SK-N-SH (cell line): ENCODE data around the gene RASSF3. TPM values are rescaled to one million over a fixed set of nuclear protein-coding genes. Genes with fewer than 3 reads are reported as not detected.

Experiments used
- CTCF ChIA-PET: fragments of 300-600, 350-600 bp; formaldehyde crosslinking; extraction: SDS; loops from one replicate; lab custom pipeline; 2021; lab: Yijun Ruan, JAX
- POLR2A ChIA-PET: fragments of 350-600 bp; sonication (Branson Sonifier 250); formaldehyde crosslinking; extraction: SDS; loops from one replicate; lab custom pipeline; 2020; ENCODE audit warnings: antibody characterized with exemption, inconsistent platforms; lab: Yijun Ruan, JAX
- DNase-seq: peaks from one replicate; pipeline ENCODE4 v3.0.0; 2012
- H2AFZ ChIP-seq: fragments of 200-600 bp; sonication (generic); 2 replicates; pipeline ENCODE4 v1.8.1; 2016; ENCODE audit warnings: antibody characterized with exemption, mild to moderate bottlenecking, low read depth
- H3F3A ChIP-seq: fragments of 200-600 bp; sonication (generic); replicated peaks from 2 replicates; pipeline ENCODE3; 2016; ENCODE audit warnings: antibody characterized with exemption, mild to moderate bottlenecking; ENCODE audit not compliant: insufficient read depth
- H3K27ac ChIP-seq, 2 experiments: fragments of 200-500 bp in 1 of 2; fragments of 200-600 bp in 1 of 2; sonication (Bioruptor generic) in 1 of 2; sonication (generic), shearing (Covaris generic) in 1 of 2; 2 replicates each; pipeline versions ENCODE4 v1.5.1 to v1.6.1; 2014 to 2016; ENCODE audit warnings: low read depth in 2 of 2, inconsistent platforms in 1 of 2, low read length in 1 of 2, mild to moderate bottlenecking in 1 of 2, mixed read lengths in 1 of 2
- H3K27me3 ChIP-seq: fragments of 200-600 bp; sonication (generic), shearing (Covaris generic); 2 replicates; pipeline ENCODE4 v1.6.1; 2016; ENCODE audit warnings: mixed run types; ENCODE audit not compliant: insufficient read depth
- H3K36me3 ChIP-seq, 2 experiments: fragments of 200-500 bp in 1 of 2; fragments of 200-600 bp in 1 of 2; sonication (Bioruptor generic) in 1 of 2; sonication (generic) in 1 of 2; replicated peaks in 1 of 2; 2 replicates each; pipeline versions ENCODE3 to v1.5.1; 2014 to 2016; ENCODE audit warnings: low read length in 1 of 2, mild to moderate bottlenecking in 1 of 2; ENCODE audit not compliant: insufficient read depth in 2 of 2, control insufficient read depth in 1 of 2
- H3K4me1 ChIP-seq, 2 experiments: fragments of 200-500 bp in 1 of 2; fragments of 200-600 bp in 1 of 2; sonication (Bioruptor generic) in 1 of 2; sonication (generic), shearing (Covaris generic) in 1 of 2; 2 replicates each; pipeline versions ENCODE4 v1.5.1 to v1.6.1; 2014 to 2016; ENCODE audit warnings: low read depth in 1 of 2, low read length in 1 of 2, mixed run types in 1 of 2; ENCODE audit not compliant: insufficient read depth in 2 of 2, control insufficient read depth in 1 of 2
- H3K4me2 ChIP-seq: fragments of 200-600 bp; sonication (generic), shearing (Covaris generic); 2 replicates; pipeline ENCODE4 v1.6.1; 2017; ENCODE audit warnings: mixed run types
- H3K4me3 ChIP-seq, 2 experiments: fragments of 200-500 bp in 1 of 2; fragments of 200-600 bp in 1 of 2; sonication (Bioruptor generic) in 1 of 2; sonication (generic), shearing (Covaris generic) in 1 of 2; 2 replicates each; pipeline versions ENCODE4 v1.5.1 to v1.8.1; 2014 to 2016; ENCODE audit warnings: low read depth in 2 of 2, inconsistent platforms in 1 of 2, low read length in 1 of 2, mild to moderate bottlenecking in 1 of 2, mixed read lengths in 1 of 2, moderate library complexity in 1 of 2
- H3K79me2 ChIP-seq: fragments of 200-600 bp; sonication (generic); 2 replicates; pipeline ENCODE4 v1.8.1; 2017; ENCODE audit warnings: mild to moderate bottlenecking; ENCODE audit not compliant: insufficient read depth
- H3K9ac ChIP-seq: fragments of 200-600 bp; sonication (generic); 2 replicates; pipeline ENCODE4 v1.6.1; 2017; ENCODE audit warnings: mixed run types
- H3K9me2 ChIP-seq: fragments of 200-600 bp; sonication (generic); 2 replicates; pipeline ENCODE4 v1.6.1; 2017; ENCODE audit warnings: mixed run types
- H3K9me3 ChIP-seq: fragments of 200-600 bp; sonication (generic); 2 replicates; pipeline ENCODE4 v1.6.1; 2017; ENCODE audit warnings: mixed run types, mild to moderate bottlenecking, moderate library complexity
- H4K20me1 ChIP-seq: fragments of 200-600 bp; sonication (generic); 2 replicates; pipeline ENCODE4 v1.6.1; 2017; ENCODE audit warnings: mild to moderate bottlenecking, mixed run types; ENCODE audit not compliant: insufficient read depth
- CHD2 ChIP-seq: fragments of 150-350 bp; IDR thresholded peaks from 2 replicates; pipeline ENCODE4 v1.6.1; 2018; ENCODE audit warnings: low read length; ENCODE audit not compliant: partially characterized antibody
- EZH2phosphoT487 ChIP-seq: fragments of 200-600 bp; sonication (generic); IDR thresholded peaks from 2 replicates; pipeline ENCODE4 v1.6.1; 2017; ENCODE audit warnings: low read depth, mixed run types, mild to moderate bottlenecking, antibody characterized with exemption, moderate library complexity, borderline replicate concordance
- FOSL2 ChIP-seq: IDR thresholded peaks from 2 replicates; pipeline ENCODE4 v1.4.0; 2012; ENCODE audit warnings: low read depth, mild to moderate bottlenecking, moderate library complexity, borderline replicate concordance
- FOXJ3 ChIP-seq: sonication (generic); formaldehyde crosslinking; IDR thresholded peaks from 2 replicates; pipeline ENCODE4 v1.5.1; 2020; ENCODE audit warnings: mild to moderate bottlenecking, missing genetic modification reagents
- GATA2 ChIP-seq: sonication (generic); formaldehyde crosslinking; IDR thresholded peaks from 2 replicates; pipeline ENCODE4 v1.5.0; 2020; ENCODE audit warnings: mild to moderate bottlenecking, missing genetic modification reagents
- MEF2A ChIP-seq: IDR thresholded peaks from 2 replicates; pipeline ENCODE4 v1.4.0; 2012; ENCODE audit warnings: low read depth, borderline replicate concordance
- NFIC ChIP-seq: IDR thresholded peaks from 2 replicates; pipeline ENCODE4 v1.4.0; 2012; ENCODE audit warnings: borderline replicate concordance
- NRF1 ChIP-seq: IDR thresholded peaks from 2 replicates; pipeline ENCODE4 v1.6.1; 2012; ENCODE audit warnings: low read depth, mild to moderate bottlenecking, low read length
- POLR2AphosphoS5 ChIP-seq: IDR thresholded peaks from 2 replicates; pipeline ENCODE4 v1.6.1; 2012; ENCODE audit warnings: low read depth, low read length
- RAD21 ChIP-seq: IDR thresholded peaks from 2 replicates; pipeline ENCODE4 v1.6.1; 2012; ENCODE audit warnings: mild to moderate bottlenecking, low read length
- SIN3A ChIP-seq: IDR thresholded peaks from 2 replicates; pipeline ENCODE4 v1.6.1; 2012; ENCODE audit warnings: low read depth, mild to moderate bottlenecking, low read length, moderate library complexity, borderline replicate concordance
- SMC3 ChIP-seq: IDR thresholded peaks from 2 replicates; pipeline ENCODE4 v1.6.1; 2012; ENCODE audit warnings: low read depth, low read length, improper control_type of control experiment
- TAF1 ChIP-seq: IDR thresholded peaks from 2 replicates; pipeline ENCODE4 v1.6.1; 2012; ENCODE audit warnings: low read depth, mild to moderate bottlenecking, low read length, moderate library complexity, borderline replicate concordance
- WGBS: methylation state at CpG from one replicate; pipeline ENCODE4 v1.1.6; 2017; ENCODE audit warnings: low lambda C conversion rate; 5-methylcytosine and 5-hydroxymethylcytosine counted together
- polyA plus RNA-seq, 3 experiments: library from polyadenylated mRNA; depleted of rRNA; stranded (reverse); fragments of >200 nt; gene quantifications; 2 replicates each; pipeline ENCODE4 v1.2.3, GENCODE V29; 2012
- TF ChIP-seq, protein P1 (sequence below): fragments of 150-350 bp; IDR thresholded peaks from 2 replicates; pipeline ENCODE4 v1.6.1; 2016; ENCODE audit warnings: mild to moderate bottlenecking, low read depth, low read length
- TF ChIP-seq, protein P2 (sequence below): fragments of 200-600 bp; sonication (generic); IDR thresholded peaks from 2 replicates; pipeline ENCODE4 v1.6.1; 2017; ENCODE audit warnings: antibody characterized with exemption, mild to moderate bottlenecking, moderate library complexity
- TF ChIP-seq, protein P3 (sequence below): IDR thresholded peaks from 2 replicates; pipeline ENCODE4 v1.4.0; 2012; ENCODE audit warnings: low read depth, borderline replicate concordance
- TF ChIP-seq, protein P4 (sequence below): IDR thresholded peaks from 2 replicates; pipeline ENCODE4; 2012
- TF ChIP-seq, protein P5 (sequence below): IDR thresholded peaks from 2 replicates; pipeline ENCODE4 v1.6.1; 2012; ENCODE audit warnings: mild to moderate bottlenecking, low read depth, low read length, moderate library complexity
- TF ChIP-seq, protein P6 (sequence below): IDR thresholded peaks from 2 replicates; pipeline ENCODE4 v1.4.0; 2012; ENCODE audit warnings: low read depth

RASSF3 gene
- polyA plus RNA-seq, 1 of the 3 experiments (the other 2 are of a cell fraction) = 11.1 TPM

DNA sequence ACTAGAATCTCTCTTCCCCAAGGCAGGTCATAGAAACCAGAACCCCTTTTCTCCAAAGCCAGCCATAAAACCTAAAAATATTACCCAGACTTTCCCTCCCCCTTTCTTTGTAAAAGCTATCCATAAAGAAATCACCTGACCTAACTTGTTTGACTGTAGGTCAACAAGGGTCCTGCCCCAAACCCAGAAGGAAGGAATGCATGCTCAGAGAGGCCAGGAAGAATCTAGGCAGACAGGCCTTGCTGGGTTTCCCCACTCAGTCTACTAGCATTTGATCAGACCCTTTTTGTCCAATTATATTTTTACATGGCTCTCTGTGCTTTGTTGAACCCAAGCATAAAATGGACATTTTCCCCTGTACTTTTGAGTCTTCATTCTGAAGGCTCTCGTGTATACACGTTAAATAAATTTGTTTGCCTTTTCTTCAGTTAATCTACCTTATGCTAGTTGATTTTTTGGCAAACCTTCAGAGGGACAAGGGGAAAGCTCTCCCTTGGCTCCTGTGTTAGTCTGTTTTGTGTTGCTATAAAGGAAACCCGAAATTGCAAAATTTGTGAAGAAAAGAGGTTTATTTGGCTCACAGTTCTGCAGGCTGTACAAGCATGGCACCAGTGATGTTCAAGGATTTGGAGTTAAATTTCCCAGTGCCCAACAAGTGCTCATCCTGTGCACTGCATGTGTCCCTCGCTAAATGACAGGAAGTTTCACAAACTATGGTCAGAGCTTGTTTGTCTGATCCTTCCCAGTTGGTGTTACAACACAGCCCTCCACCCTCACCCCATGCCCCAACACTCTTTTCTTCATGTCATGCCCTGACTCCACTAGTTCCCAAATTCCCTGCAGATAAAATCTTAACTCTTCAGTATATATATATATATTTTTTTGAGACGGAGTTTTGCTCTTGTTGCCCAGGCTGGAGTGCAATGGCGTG lies 14.2 kb upstream of the RASSF3 start:
- ChIA-PET POLR2A (no interaction called here), CTCF (interaction anchor here (1.0 to 1.2 kb wide), 2 partner anchors 12 to 101 kb away, joined by 3 read pairs; no protein-coding TSS in a partner anchor)
- Histone ChIP-seq H3K9me2 (no peaks in the 10 kb centered on the region), H3F3A (no peaks in the 10 kb centered on the region), H3K27me3 (no peaks in the 10 kb centered on the region), H3K27ac (no peak overlapping the region), H3K4me2 (no peak overlapping the region), H2AFZ (no peak overlapping the region), H4K20me1 (no peaks in the 10 kb centered on the region), H3K9ac (no peak overlapping the region), H3K4me3 (no peak overlapping the region), H3K36me3 (no peaks in the 10 kb centered on the region), H3K9me3 (no peaks in the 10 kb centered on the region), H3K79me2 (no peaks in the 10 kb centered on the region), H3K4me1 (peaks cover 0 to 5% of the 10 kb centered on the region in 2 experiments; a peak in 1 of 4 replicates)
- TF ChIP-seq, protein P1, sequence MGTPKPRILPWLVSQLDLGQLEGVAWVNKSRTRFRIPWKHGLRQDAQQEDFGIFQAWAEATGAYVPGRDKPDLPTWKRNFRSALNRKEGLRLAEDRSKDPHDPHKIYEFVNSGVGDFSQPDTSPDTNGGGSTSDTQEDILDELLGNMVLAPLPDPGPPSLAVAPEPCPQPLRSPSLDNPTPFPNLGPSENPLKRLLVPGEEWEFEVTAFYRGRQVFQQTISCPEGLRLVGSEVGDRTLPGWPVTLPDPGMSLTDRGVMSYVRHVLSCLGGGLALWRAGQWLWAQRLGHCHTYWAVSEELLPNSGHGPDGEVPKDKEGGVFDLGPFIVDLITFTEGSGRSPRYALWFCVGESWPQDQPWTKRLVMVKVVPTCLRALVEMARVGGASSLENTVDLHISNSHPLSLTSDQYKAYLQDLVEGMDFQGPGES = no peak
- TF ChIP-seq, protein P2, sequence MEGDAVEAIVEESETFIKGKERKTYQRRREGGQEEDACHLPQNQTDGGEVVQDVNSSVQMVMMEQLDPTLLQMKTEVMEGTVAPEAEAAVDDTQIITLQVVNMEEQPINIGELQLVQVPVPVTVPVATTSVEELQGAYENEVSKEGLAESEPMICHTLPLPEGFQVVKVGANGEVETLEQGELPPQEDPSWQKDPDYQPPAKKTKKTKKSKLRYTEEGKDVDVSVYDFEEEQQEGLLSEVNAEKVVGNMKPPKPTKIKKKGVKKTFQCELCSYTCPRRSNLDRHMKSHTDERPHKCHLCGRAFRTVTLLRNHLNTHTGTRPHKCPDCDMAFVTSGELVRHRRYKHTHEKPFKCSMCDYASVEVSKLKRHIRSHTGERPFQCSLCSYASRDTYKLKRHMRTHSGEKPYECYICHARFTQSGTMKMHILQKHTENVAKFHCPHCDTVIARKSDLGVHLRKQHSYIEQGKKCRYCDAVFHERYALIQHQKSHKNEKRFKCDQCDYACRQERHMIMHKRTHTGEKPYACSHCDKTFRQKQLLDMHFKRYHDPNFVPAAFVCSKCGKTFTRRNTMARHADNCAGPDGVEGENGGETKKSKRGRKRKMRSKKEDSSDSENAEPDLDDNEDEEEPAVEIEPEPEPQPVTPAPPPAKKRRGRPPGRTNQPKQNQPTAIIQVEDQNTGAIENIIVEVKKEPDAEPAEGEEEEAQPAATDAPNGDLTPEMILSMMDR = no peak
- TF ChIP-seq, protein P3, sequence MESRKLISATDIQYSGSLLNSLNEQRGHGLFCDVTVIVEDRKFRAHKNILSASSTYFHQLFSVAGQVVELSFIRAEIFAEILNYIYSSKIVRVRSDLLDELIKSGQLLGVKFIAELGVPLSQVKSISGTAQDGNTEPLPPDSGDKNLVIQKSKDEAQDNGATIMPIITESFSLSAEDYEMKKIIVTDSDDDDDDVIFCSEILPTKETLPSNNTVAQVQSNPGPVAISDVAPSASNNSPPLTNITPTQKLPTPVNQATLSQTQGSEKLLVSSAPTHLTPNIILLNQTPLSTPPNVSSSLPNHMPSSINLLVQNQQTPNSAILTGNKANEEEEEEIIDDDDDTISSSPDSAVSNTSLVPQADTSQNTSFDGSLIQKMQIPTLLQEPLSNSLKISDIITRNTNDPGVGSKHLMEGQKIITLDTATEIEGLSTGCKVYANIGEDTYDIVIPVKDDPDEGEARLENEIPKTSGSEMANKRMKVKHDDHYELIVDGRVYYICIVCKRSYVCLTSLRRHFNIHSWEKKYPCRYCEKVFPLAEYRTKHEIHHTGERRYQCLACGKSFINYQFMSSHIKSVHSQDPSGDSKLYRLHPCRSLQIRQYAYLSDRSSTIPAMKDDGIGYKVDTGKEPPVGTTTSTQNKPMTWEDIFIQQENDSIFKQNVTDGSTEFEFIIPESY = no peak
- TF ChIP-seq POLR2AphosphoS5 (no peak), SIN3A (no peak), RAD21 (no peak), EZH2phosphoT487 (no peak), MEF2A (no peak), SMC3 (no peak), FOXJ3 (CRISPR knock-in tag) (no peak), GATA2 (CRISPR knock-in tag) (no peak), TAF1 (no peak), CHD2 (no peak), NRF1 (no peak), FOSL2 (no peak), NFIC (no peak)
- TF ChIP-seq, protein P4, sequence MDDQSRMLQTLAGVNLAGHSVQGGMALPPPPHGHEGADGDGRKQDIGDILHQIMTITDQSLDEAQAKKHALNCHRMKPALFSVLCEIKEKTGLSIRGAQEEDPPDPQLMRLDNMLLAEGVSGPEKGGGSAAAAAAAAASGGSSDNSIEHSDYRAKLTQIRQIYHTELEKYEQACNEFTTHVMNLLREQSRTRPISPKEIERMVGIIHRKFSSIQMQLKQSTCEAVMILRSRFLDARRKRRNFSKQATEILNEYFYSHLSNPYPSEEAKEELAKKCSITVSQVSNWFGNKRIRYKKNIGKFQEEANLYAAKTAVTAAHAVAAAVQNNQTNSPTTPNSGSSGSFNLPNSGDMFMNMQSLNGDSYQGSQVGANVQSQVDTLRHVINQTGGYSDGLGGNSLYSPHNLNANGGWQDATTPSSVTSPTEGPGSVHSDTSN = no peak
- TF ChIP-seq, protein P5, sequence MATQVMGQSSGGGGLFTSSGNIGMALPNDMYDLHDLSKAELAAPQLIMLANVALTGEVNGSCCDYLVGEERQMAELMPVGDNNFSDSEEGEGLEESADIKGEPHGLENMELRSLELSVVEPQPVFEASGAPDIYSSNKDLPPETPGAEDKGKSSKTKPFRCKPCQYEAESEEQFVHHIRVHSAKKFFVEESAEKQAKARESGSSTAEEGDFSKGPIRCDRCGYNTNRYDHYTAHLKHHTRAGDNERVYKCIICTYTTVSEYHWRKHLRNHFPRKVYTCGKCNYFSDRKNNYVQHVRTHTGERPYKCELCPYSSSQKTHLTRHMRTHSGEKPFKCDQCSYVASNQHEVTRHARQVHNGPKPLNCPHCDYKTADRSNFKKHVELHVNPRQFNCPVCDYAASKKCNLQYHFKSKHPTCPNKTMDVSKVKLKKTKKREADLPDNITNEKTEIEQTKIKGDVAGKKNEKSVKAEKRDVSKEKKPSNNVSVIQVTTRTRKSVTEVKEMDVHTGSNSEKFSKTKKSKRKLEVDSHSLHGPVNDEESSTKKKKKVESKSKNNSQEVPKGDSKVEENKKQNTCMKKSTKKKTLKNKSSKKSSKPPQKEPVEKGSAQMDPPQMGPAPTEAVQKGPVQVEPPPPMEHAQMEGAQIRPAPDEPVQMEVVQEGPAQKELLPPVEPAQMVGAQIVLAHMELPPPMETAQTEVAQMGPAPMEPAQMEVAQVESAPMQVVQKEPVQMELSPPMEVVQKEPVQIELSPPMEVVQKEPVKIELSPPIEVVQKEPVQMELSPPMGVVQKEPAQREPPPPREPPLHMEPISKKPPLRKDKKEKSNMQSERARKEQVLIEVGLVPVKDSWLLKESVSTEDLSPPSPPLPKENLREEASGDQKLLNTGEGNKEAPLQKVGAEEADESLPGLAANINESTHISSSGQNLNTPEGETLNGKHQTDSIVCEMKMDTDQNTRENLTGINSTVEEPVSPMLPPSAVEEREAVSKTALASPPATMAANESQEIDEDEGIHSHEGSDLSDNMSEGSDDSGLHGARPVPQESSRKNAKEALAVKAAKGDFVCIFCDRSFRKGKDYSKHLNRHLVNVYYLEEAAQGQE = no peak
- TF ChIP-seq, protein P6, sequence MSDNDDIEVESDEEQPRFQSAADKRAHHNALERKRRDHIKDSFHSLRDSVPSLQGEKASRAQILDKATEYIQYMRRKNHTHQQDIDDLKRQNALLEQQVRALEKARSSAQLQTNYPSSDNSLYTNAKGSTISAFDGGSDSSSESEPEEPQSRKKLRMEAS = no peak
- DNase-seq = no peak
- 91% methylated on average over 6 of the region's 6 CpGs for WGBS
